ENCODE measurements around the gene SETD4.

Gene SETD4

DNA sequence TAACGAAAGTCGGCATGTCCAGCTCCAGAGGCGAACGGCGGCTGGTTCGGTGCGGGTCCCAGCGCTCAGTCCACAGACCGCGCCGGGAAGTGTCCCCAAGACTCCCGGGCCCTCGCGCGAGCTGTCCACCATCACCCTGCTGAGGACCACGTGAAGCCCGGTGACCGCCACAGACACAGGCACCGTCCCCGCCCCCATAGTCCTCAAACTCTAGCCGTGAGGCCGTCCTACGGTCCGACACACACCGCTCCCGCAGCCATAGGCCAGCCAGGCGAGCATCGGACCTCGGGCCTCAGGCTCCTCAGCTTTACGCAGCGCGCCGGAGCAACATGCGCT is 535 bp downstream of the SETD4 start:
- TF ChIP-seq, protein P1, sequence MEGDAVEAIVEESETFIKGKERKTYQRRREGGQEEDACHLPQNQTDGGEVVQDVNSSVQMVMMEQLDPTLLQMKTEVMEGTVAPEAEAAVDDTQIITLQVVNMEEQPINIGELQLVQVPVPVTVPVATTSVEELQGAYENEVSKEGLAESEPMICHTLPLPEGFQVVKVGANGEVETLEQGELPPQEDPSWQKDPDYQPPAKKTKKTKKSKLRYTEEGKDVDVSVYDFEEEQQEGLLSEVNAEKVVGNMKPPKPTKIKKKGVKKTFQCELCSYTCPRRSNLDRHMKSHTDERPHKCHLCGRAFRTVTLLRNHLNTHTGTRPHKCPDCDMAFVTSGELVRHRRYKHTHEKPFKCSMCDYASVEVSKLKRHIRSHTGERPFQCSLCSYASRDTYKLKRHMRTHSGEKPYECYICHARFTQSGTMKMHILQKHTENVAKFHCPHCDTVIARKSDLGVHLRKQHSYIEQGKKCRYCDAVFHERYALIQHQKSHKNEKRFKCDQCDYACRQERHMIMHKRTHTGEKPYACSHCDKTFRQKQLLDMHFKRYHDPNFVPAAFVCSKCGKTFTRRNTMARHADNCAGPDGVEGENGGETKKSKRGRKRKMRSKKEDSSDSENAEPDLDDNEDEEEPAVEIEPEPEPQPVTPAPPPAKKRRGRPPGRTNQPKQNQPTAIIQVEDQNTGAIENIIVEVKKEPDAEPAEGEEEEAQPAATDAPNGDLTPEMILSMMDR (conservative IDR thresholded peaks at IDR 0.05; ENCODE audit: low read depth, low read length), result no peak
- peak overlapping the region; percentile 97 for H3K4me3 ChIP-seq (ENCODE audit: low read depth, low read length)
- DNase-seq (ENCODE audit: low read depth), result no peak

DNA sequence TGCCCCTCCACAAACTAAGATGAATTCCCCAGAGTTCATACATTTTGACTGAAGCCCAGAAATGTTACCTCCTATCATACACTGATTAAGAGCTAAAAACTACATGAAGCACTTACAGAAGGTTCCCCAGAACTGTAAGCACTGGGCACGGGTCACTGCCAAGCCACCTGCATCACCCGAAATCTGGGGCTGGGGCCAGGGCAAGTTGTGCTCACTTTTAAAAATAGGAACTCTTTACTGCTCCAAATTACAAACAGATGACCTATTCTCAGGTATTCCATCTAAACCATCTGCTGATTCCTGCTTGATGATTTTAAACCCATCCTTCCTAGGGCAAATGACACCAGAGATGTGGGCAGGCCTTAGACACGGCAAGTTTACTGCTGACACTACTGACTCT is 4.8 kb downstream of the SETD4 start:
- no peak overlapping the region for H3K4me3 ChIP-seq (ENCODE audit: low read depth, low read length)
- no peak for DNase-seq (ENCODE audit: low read depth)
- TF ChIP-seq, protein P1 (conservative IDR thresholded peaks at IDR 0.05; ENCODE audit: low read depth, low read length), result no peak

DNA sequence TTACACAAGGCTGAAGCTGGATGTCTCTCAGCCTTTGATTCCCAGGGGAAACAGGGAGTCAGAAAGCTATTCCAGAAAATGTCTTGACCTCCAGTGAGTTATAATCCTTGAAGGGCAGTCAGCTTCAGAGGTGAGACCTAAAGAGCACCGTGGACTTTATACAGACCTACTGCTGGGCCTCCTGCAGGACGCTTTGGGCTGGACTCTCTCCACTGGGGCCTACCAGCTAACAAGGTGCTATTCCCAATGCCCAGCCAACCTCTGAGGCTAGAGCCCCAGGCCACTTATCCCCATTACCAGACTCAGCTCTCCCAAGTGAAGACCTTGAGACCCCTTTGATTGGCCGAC is 6.6 kb downstream of the SETD4 start:
- no peak for DNase-seq (ENCODE audit: low read depth)
- H3K4me3 ChIP-seq (ENCODE audit: low read depth, low read length), result no peak overlapping the region
- TF ChIP-seq, protein P1 (conservative IDR thresholded peaks at IDR 0.05; ENCODE audit: low read depth, low read length), result no peak

DNA sequence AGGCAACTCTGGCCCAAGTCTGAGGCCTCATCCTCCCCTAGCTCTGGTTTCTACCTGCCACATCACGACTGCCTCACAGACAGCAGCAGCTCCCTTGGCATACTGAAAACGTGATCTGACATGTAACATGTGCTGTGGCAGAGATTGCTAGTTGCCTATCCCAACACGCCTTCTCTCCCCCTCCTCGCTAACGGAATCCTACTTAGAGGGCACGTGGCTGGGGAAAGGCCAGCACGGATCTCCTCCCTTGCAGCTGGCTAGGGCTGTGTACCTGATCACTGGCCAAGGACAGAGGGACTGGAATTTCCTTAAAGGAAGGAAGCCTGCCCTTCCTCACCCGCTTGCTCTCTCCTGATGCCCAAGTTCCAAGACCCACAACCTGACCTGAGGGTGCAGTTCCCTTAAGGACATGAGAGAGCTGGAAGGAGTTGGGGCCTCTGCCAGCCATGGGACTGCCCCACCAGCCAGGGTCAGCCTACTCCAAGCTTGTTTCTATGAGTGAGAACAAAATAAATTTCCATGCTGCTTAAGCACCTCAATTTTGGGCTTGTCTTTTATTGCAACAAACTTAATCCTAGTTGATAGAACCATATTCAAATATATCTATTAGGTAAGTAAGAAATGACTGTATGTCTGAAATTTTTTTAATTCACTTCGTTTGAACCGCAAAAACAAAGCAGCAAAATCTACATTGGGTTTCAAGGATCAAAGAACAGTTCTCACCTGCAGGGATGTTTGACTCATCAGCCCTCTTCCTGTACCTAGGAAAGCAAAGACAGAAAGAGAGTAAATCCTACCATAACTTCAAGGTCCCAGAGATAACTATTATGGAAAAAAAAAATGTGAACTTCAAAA is 7.2 kb downstream of the SETD4 start:
- H3K4me3 ChIP-seq (ENCODE audit: low read depth, low read length), result no peak overlapping the region
- TF ChIP-seq, protein P1 (conservative IDR thresholded peaks at IDR 0.05; ENCODE audit: low read depth, low read length), result no peak
- no peak for DNase-seq (ENCODE audit: low read depth)

DNA sequence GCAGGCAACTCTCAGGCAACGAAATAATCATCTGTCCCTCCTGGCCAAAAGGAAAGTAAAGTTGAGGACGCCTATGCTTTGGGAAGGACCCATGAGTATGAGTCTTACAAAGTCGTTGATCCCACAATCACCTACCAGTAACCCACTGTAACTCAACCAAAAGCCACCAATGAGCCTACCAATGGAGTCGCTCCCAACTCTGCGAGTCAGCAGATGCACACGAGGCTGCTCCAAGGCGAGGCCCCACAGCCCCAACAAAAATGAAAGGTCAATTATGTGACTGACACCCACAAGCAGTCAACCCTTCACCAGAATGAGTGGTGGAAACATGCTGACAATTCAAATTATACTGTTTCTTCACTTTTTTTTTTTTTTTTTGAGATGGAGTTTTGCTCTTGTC is 12.0 kb downstream of the SETD4 start:
- DNase-seq (ENCODE audit: low read depth), result no peak
- no peak overlapping the region for H3K4me3 ChIP-seq (ENCODE audit: low read depth, low read length)
- TF ChIP-seq, protein P1 (conservative IDR thresholded peaks at IDR 0.05; ENCODE audit: low read depth, low read length), result no peak

DNA sequence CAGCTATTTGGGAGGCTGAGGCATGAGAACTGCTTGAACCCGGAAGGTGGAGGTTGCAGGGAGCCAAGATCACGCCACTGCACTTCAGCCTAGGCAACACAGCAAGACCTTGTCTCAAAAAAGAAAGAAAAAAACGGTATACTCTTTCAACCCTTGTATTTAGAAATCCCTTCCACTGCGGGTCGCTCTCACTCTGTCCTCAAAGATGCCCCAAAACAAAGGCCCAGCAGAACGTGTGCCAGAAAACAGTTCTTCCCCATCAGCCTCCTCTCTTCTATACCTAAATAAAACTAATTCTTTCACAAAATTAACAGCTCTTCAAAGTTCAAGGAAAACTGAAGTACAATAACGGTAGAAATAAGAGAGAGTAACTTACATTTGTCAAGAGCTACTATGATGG is 13.2 kb downstream of the SETD4 start:
- DNase-seq (ENCODE audit: low read depth), result no peak
- H3K4me3 ChIP-seq (ENCODE audit: low read depth, low read length), result no peak overlapping the region
- TF ChIP-seq, protein P1 (conservative IDR thresholded peaks at IDR 0.05; ENCODE audit: low read depth, low read length), result no peak

DNA sequence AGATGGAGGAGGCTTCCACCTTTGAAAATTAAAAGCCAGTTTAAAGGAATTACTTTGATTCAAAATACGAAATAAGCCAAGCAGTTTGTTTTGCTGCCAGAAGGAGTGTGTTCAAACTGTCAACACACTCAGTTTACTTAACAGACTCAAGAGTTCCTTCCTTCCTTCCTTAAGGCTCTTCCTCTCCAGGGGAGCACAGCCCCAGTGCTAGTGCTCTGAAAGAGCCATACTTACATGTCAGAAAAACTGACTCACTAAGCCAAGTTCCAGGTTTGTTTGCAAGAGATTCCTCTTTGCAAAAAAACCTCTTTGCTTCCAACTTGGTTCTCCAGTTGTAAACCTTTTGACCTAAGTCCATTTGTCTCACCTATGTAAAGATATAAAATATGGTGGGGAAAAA is 14.3 kb downstream of the SETD4 start:
- TF ChIP-seq, protein P1 (conservative IDR thresholded peaks at IDR 0.05; ENCODE audit: low read depth, low read length), result no peak
- no peak overlapping the region for H3K4me3 ChIP-seq (ENCODE audit: low read depth, low read length)
- DNase-seq (ENCODE audit: low read depth), result peak; percentile 13
